Activated naive CD8-positive, alpha-beta T cell treated with anti-CD3 and anti-CD28 coated beads, Interleukin-2, amount 10 ng/mL, durations not matched to agents 7 days and 5 days (primary cell): ENCODE measurements around the gene CACNG3. TPM values are rescaled to one million over a fixed set of nuclear protein-coding genes. Genes with fewer than 3 reads are reported as not detected.

Source experiments
- ATAC-seq: fragments of 150-1000 bp; cut with Tn5 transposase; one replicate; pipeline ENCODE4 v1.10.0; 2021; ENCODE audit warnings: low read depth, moderate library complexity
- POLR2A ChIA-PET: fragments of 350-600 bp; sonication (Branson Sonifier 250); formaldehyde crosslinking; loops from one replicate; lab custom pipeline; 2021; ENCODE audit warnings: antibody characterized with exemption; lab: Charles Lee
- DNase-seq: peaks from one replicate; pipeline ENCODE4 v3.0.0; 2021
- H3K27ac Mint-ChIP-seq: one replicate; pipeline ENCODE4 v1.8.0; 2022; ENCODE audit warnings: mild to moderate bottlenecking, mixed read lengths
- H3K27me3 Mint-ChIP-seq: one replicate; pipeline ENCODE4 v1.8.0; 2022; ENCODE audit warnings: mild to moderate bottlenecking, moderate library complexity, mixed read lengths
- H3K36me3 Mint-ChIP-seq: one replicate; pipeline ENCODE4 v1.8.0; 2021; ENCODE audit warnings: mild to moderate bottlenecking, mixed read lengths
- H3K4me1 Mint-ChIP-seq: one replicate; pipeline ENCODE4 v1.8.0; 2021; ENCODE audit warnings: mixed read lengths
- H3K4me3 Mint-ChIP-seq: one replicate; pipeline ENCODE4 v1.8.0; 2022; ENCODE audit warnings: mild to moderate bottlenecking, moderate library complexity, mixed read lengths
- H3K9me3 Mint-ChIP-seq: one replicate; pipeline ENCODE4 v1.8.0; 2021; ENCODE audit warnings: mixed read lengths
- total RNA-seq, 2 experiments: library from RNA; stranded (reverse); gene quantifications; one replicate each; pipeline ENCODE4 v1.2.3, GENCODE V29; 2021

The CACNG3 gene
- total RNA-seq, 2 experiments from 2014 or later: not detected

GRCh38 chr16:24253192-24253591 is 2.9 kb upstream of the CACNG3 start:
- DNase-seq (peak; percentile 30), ATAC-seq (no peak)
- H3K27me3 Mint-ChIP-seq: peaks cover 40% of the 10 kb centered on the region
- POLR2A ChIA-PET: no interaction called here
- H3K27ac Mint-ChIP-seq: no peak overlapping the region
- H3K36me3 Mint-ChIP-seq: no peaks in the 10 kb centered on the region
- no peaks in the 10 kb centered on the region for H3K9me3 Mint-ChIP-seq
- no peaks in the 10 kb centered on the region for H3K4me1 Mint-ChIP-seq
- H3K4me3 Mint-ChIP-seq: no peak overlapping the region

- H3K36me3 Mint-ChIP-seq: no peaks in the 10 kb centered on the region
- H3K27me3 Mint-ChIP-seq: peaks cover 44% of the 10 kb centered on the region
- ATAC-seq: no peak
- no peak overlapping the region for H3K4me3 Mint-ChIP-seq
- no peak overlapping the region for H3K27ac Mint-ChIP-seq
- H3K4me1 Mint-ChIP-seq: no peaks in the 10 kb centered on the region
- H3K9me3 Mint-ChIP-seq: no peaks in the 10 kb centered on the region
- POLR2A ChIA-PET: no interaction called here
- DNase-seq: no peak
These were observed 1.8 kb downstream of the CACNG3 start for GRCh38 chr16:24257958-24258357.

GRCh38 chr16:24258791-24259190 is 2.7 kb downstream of the CACNG3 start:
- POLR2A ChIA-PET: no interaction called here
- Mint-ChIP-seq H3K36me3 (no peaks in the 10 kb centered on the region), H3K27me3 (peaks cover 37% of the 10 kb centered on the region), H3K4me1 (no peaks in the 10 kb centered on the region), H3K9me3 (no peaks in the 10 kb centered on the region), H3K27ac (no peak overlapping the region), H3K4me3 (no peak overlapping the region)
- no peak for DNase-seq
- ATAC-seq: no peak

GRCh38 chr16:24262816-24263215 is 6.7 kb downstream of the CACNG3 start:
- no peaks in the 10 kb centered on the region for H3K36me3 Mint-ChIP-seq
- POLR2A ChIA-PET: no interaction called here

GRCh38 chr16:24270721-24271442 is 14.7 kb downstream of the CACNG3 start:
- H3K9me3 Mint-ChIP-seq: no peaks in the 10 kb centered on the region
- no peak overlapping the region for H3K27ac Mint-ChIP-seq
- peaks cover 8% of the 10 kb centered on the region for H3K27me3 Mint-ChIP-seq
- ATAC-seq: no peak
- POLR2A ChIA-PET: no interaction called here
- DNase-seq: no peak
- no peaks in the 10 kb centered on the region for H3K4me1 Mint-ChIP-seq
- no peaks in the 10 kb centered on the region for H3K36me3 Mint-ChIP-seq
- no peak overlapping the region for H3K4me3 Mint-ChIP-seq

More at GRCh38 chr16:24262816-24263215, 6.7 kb downstream of the CACNG3 start:
- Mint-ChIP-seq H3K4me1 (no peaks in the 10 kb centered on the region), H3K4me3 (no peak overlapping the region), H3K27me3 (peaks cover 9% of the 10 kb centered on the region), H3K27ac (no peak overlapping the region), H3K9me3 (peaks cover 2% of the 10 kb centered on the region)
- DNase-seq: no peak
- ATAC-seq: no peak

- no peaks in the 10 kb centered on the region for H3K9me3 Mint-ChIP-seq
- no peak for DNase-seq
- H3K27ac Mint-ChIP-seq: no peak overlapping the region
- peaks cover 8% of the 10 kb centered on the region for H3K27me3 Mint-ChIP-seq
- POLR2A ChIA-PET: interaction anchor here (0.6 kb wide), 1 partner anchor 888 kb away, joined by 5 read pairs; no protein-coding TSS in a partner anchor
- no peaks in the 10 kb centered on the region for H3K4me1 Mint-ChIP-seq
- no peak for ATAC-seq
- H3K36me3 Mint-ChIP-seq: no peaks in the 10 kb centered on the region
- no peak overlapping the region for H3K4me3 Mint-ChIP-seq
These were observed 16.2 kb downstream of the CACNG3 start for GRCh38 chr16:24272379-24272778.

- H3K9me3 Mint-ChIP-seq: no peaks in the 10 kb centered on the region
- peaks cover 8% of the 10 kb centered on the region for H3K27me3 Mint-ChIP-seq
- DNase-seq: no peak
- no peaks in the 10 kb centered on the region for H3K4me1 Mint-ChIP-seq
- no peak overlapping the region for H3K4me3 Mint-ChIP-seq
- ATAC-seq: no peak
- H3K36me3 Mint-ChIP-seq: no peaks in the 10 kb centered on the region
- POLR2A ChIA-PET: no interaction called here
- no peak overlapping the region for H3K27ac Mint-ChIP-seq
These were observed 17.5 kb downstream of the CACNG3 start for GRCh38 chr16:24273508-24274182.

GRCh38 chr16:24275413-24275812 is 19.3 kb downstream of the CACNG3 start:
- POLR2A ChIA-PET: no interaction called here
- Mint-ChIP-seq H3K36me3 (no peaks in the 10 kb centered on the region), H3K4me1 (no peaks in the 10 kb centered on the region), H3K4me3 (no peak overlapping the region), H3K27ac (no peak overlapping the region), H3K9me3 (no peaks in the 10 kb centered on the region), H3K27me3 (peaks cover 10% of the 10 kb centered on the region)
- no peak for DNase-seq
- ATAC-seq: no peak

- Mint-ChIP-seq H3K36me3 (no peaks in the 10 kb centered on the region), H3K4me3 (no peak overlapping the region), H3K27ac (no peak overlapping the region), H3K27me3 (peaks cover 15% of the 10 kb centered on the region), H3K9me3 (no peaks in the 10 kb centered on the region), H3K4me1 (no peaks in the 10 kb centered on the region)
- ATAC-seq (no peak), DNase-seq (no peak)
- POLR2A ChIA-PET: no interaction called here
These were observed 23.9 kb downstream of the CACNG3 start for GRCh38 chr16:24279982-24280515.

- Mint-ChIP-seq H3K27me3 (peaks cover 15% of the 10 kb centered on the region), H3K27ac (no peak overlapping the region), H3K9me3 (no peaks in the 10 kb centered on the region), H3K36me3 (no peaks in the 10 kb centered on the region), H3K4me1 (no peaks in the 10 kb centered on the region), H3K4me3 (no peak overlapping the region)
- ATAC-seq: no peak
- DNase-seq: no peak
- POLR2A ChIA-PET: no interaction called here
These were observed 25.3 kb downstream of the CACNG3 start for GRCh38 chr16:24281466-24281865.

GRCh38 chr16:24282141-24282540 is 26.0 kb downstream of the CACNG3 start:
- DNase-seq: no peak
- Mint-ChIP-seq H3K9me3 (no peaks in the 10 kb centered on the region), H3K27me3 (peaks cover 19% of the 10 kb centered on the region), H3K4me1 (no peaks in the 10 kb centered on the region), H3K4me3 (no peak overlapping the region), H3K36me3 (no peaks in the 10 kb centered on the region), H3K27ac (no peak overlapping the region)
- ATAC-seq: no peak
- POLR2A ChIA-PET: no interaction called here

- no peak overlapping the region for H3K4me3 Mint-ChIP-seq
- H3K9me3 Mint-ChIP-seq: no peaks in the 10 kb centered on the region
- H3K27ac Mint-ChIP-seq: no peak overlapping the region
- POLR2A ChIA-PET: no interaction called here
- H3K36me3 Mint-ChIP-seq: no peaks in the 10 kb centered on the region
- peaks cover 21% of the 10 kb centered on the region for H3K27me3 Mint-ChIP-seq
- ATAC-seq (no peak), DNase-seq (no peak)
- H3K4me1 Mint-ChIP-seq: no peaks in the 10 kb centered on the region
These were observed 30.7 kb downstream of the CACNG3 start for GRCh38 chr16:24286741-24287405.

- DNase-seq: no peak
- H3K4me3 Mint-ChIP-seq: no peak overlapping the region
- no peaks in the 10 kb centered on the region for H3K9me3 Mint-ChIP-seq
These were observed 32.4 kb downstream of the CACNG3 start for GRCh38 chr16:24288516-24288915.

More at GRCh38 chr16:24288516-24288915, 32.4 kb downstream of the CACNG3 start:
- no peaks in the 10 kb centered on the region for H3K36me3 Mint-ChIP-seq
- H3K27me3 Mint-ChIP-seq: peaks cover 21% of the 10 kb centered on the region
- POLR2A ChIA-PET: no interaction called here
- no peaks in the 10 kb centered on the region for H3K4me1 Mint-ChIP-seq
- H3K27ac Mint-ChIP-seq: no peak overlapping the region
- no peak for ATAC-seq
